ENCODE measurements around the gene NELL1. TPM values are rescaled to one million over a fixed set of nuclear protein-coding genes. Genes with fewer than 3 reads are reported as not detected.

NELL1 gene
- polyA plus RNA-seq, 1 of the 3 experiments (the other 2 are of a cell fraction), result not detected

GRCh38 chr11:20729597-20730105, 60.3 kb downstream of the NELL1 start (continued):
- TF ChIP-seq FOXJ3 (CRISPR knock-in tag; IDR thresholded peaks at IDR 0.05), result no peak
- TF ChIP-seq NFIC (IDR thresholded peaks at IDR 0.05; ENCODE audit: borderline replicate concordance), result no peak
- no peak for TF ChIP-seq MEF2A (IDR thresholded peaks at IDR 0.05; ENCODE audit: borderline replicate concordance, low read depth)
- no peak for TF ChIP-seq RAD21 (IDR thresholded peaks at IDR 0.05; ENCODE audit: low read length)
- no peak for TF ChIP-seq SMC3 (IDR thresholded peaks at IDR 0.05; ENCODE audit: low read depth, low read length)
- no peak for TF ChIP-seq GABPA (IDR thresholded peaks at IDR 0.05; ENCODE audit: low read depth)

DNA sequence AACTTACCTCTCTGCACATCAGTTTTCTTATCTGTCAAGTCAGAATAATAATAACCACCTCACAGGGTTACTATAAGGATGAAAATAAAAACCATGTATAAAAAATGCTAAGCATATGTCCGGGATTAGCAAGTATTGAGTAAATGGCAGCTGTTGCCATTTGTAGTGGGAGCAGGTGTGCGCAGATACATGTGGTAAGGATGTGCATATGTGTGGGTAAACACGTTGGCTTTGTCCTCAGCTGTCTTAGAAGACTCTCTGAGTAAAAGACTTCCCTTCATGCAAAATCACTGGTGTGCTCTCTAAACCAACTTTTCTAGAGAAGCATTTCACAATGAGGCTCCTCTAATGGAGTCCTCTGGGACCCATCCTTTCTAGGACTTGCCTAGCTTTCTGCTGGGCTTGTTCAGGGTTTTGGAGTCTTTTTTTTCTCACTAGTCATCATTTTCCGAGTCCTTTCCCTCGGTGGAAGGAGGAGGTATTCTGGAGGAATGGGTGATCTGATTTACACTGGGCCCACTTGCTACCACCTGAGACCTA, 62.4 kb downstream of the NELL1 start:
- 4% methylated on average over 5 of the region's 5 CpGs for WGBS (ENCODE audit: low lambda C conversion rate)
- no peaks in the 10 kb centered on the region for H3F3A ChIP-seq (replicated peaks; ENCODE audit: insufficient read depth)
- no peak overlapping the region for H3K4me2 ChIP-seq
- no peaks in the 10 kb centered on the region for H4K20me1 ChIP-seq (ENCODE audit: insufficient read depth)
- ChIA-PET CTCF (interaction anchor here (1.3 kb wide), 1 partner anchor 60 kb away, joined by 3 read pairs; no protein-coding TSS in a partner anchor), POLR2A (no interaction called here)
- no peak overlapping the region for H2AFZ ChIP-seq (ENCODE audit: low read depth)
- no peaks in the 10 kb centered on the region for H3K36me3 ChIP-seq (replicated peaks in 1 of 2; ENCODE audit: control insufficient read depth in 1 of 2, insufficient read depth in 2 of 2, low read length in 1 of 2)
- H3K9me3 ChIP-seq, result no peaks in the 10 kb centered on the region
- no peak overlapping the region for H3K4me3 ChIP-seq (ENCODE audit: low read depth in 2 of 2, low read length in 1 of 2)
- no peak overlapping the region for H3K27ac ChIP-seq (ENCODE audit: low read depth in 2 of 2, low read length in 1 of 2)
- TF ChIP-seq FOXM1 (IDR thresholded peaks at IDR 0.05; ENCODE audit: low read depth) (no peak), SMC3 (IDR thresholded peaks at IDR 0.05; ENCODE audit: low read depth, low read length) (no peak), TAF1 (IDR thresholded peaks at IDR 0.05; ENCODE audit: borderline replicate concordance, low read depth, low read length) (no peak), RCOR1 (IDR thresholded peaks at IDR 0.05; ENCODE audit: low read length) (no peak), USF1 (IDR thresholded peaks at IDR 0.05; ENCODE audit: borderline replicate concordance, low read depth) (no peak), ELF1 (IDR thresholded peaks at IDR 0.05) (no peak), FOSL2 (IDR thresholded peaks at IDR 0.05; ENCODE audit: borderline replicate concordance, low read depth) (no peak), MXI1 (IDR thresholded peaks at IDR 0.05; ENCODE audit: low read depth, low read length) (no peak), EZH2phosphoT487 (IDR thresholded peaks at IDR 0.05; ENCODE audit: borderline replicate concordance, low read depth) (no peak), CTCF (IDR thresholded peaks at IDR 0.05) (no peak), GABPA (IDR thresholded peaks at IDR 0.05; ENCODE audit: low read depth) (no peak), TCF12 (IDR thresholded peaks at IDR 0.05) (no peak), MEF2A (IDR thresholded peaks at IDR 0.05; ENCODE audit: borderline replicate concordance, low read depth) (no peak), RFX5 (IDR thresholded peaks at IDR 0.05; ENCODE audit: low read length) (no peak), NFIC (IDR thresholded peaks at IDR 0.05; ENCODE audit: borderline replicate concordance) (no peak)
- TF ChIP-seq, protein P1, sequence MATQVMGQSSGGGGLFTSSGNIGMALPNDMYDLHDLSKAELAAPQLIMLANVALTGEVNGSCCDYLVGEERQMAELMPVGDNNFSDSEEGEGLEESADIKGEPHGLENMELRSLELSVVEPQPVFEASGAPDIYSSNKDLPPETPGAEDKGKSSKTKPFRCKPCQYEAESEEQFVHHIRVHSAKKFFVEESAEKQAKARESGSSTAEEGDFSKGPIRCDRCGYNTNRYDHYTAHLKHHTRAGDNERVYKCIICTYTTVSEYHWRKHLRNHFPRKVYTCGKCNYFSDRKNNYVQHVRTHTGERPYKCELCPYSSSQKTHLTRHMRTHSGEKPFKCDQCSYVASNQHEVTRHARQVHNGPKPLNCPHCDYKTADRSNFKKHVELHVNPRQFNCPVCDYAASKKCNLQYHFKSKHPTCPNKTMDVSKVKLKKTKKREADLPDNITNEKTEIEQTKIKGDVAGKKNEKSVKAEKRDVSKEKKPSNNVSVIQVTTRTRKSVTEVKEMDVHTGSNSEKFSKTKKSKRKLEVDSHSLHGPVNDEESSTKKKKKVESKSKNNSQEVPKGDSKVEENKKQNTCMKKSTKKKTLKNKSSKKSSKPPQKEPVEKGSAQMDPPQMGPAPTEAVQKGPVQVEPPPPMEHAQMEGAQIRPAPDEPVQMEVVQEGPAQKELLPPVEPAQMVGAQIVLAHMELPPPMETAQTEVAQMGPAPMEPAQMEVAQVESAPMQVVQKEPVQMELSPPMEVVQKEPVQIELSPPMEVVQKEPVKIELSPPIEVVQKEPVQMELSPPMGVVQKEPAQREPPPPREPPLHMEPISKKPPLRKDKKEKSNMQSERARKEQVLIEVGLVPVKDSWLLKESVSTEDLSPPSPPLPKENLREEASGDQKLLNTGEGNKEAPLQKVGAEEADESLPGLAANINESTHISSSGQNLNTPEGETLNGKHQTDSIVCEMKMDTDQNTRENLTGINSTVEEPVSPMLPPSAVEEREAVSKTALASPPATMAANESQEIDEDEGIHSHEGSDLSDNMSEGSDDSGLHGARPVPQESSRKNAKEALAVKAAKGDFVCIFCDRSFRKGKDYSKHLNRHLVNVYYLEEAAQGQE (IDR thresholded peaks at IDR 0.05; ENCODE audit: low read depth, low read length), result no peak
- TF ChIP-seq, protein P2, sequence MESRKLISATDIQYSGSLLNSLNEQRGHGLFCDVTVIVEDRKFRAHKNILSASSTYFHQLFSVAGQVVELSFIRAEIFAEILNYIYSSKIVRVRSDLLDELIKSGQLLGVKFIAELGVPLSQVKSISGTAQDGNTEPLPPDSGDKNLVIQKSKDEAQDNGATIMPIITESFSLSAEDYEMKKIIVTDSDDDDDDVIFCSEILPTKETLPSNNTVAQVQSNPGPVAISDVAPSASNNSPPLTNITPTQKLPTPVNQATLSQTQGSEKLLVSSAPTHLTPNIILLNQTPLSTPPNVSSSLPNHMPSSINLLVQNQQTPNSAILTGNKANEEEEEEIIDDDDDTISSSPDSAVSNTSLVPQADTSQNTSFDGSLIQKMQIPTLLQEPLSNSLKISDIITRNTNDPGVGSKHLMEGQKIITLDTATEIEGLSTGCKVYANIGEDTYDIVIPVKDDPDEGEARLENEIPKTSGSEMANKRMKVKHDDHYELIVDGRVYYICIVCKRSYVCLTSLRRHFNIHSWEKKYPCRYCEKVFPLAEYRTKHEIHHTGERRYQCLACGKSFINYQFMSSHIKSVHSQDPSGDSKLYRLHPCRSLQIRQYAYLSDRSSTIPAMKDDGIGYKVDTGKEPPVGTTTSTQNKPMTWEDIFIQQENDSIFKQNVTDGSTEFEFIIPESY (IDR thresholded peaks at IDR 0.05; ENCODE audit: borderline replicate concordance, low read depth), result no peak
- TF ChIP-seq, protein P3, sequence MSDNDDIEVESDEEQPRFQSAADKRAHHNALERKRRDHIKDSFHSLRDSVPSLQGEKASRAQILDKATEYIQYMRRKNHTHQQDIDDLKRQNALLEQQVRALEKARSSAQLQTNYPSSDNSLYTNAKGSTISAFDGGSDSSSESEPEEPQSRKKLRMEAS (IDR thresholded peaks at IDR 0.05; ENCODE audit: low read depth), result no peak
- H3K9ac ChIP-seq, result no peak overlapping the region
- H3K9me2 ChIP-seq, result no peaks in the 10 kb centered on the region
- no peaks in the 10 kb centered on the region for H3K27me3 ChIP-seq (ENCODE audit: insufficient read depth)
- H3K4me1 ChIP-seq (ENCODE audit: control insufficient read depth in 1 of 2, insufficient read depth in 2 of 2, low read depth in 1 of 2, low read length in 1 of 2), result no peaks in the 10 kb centered on the region
- H3K79me2 ChIP-seq (ENCODE audit: insufficient read depth), result no peaks in the 10 kb centered on the region
- no peak for DNase-seq
